Fibroblast of the conjunctiva (primary cell): ENCODE data around the gene GSTP1.
"Not testable (repeated sequence)": the region's sequence is repeated elsewhere in the genome, so short reads cannot be mapped to it uniquely, and the experiment has no call there.

Experiments
- DNase-seq: peaks from one replicate; pipeline ENCODE4 v3.0.0-alpha.2; 2010; ENCODE audit warnings: low read depth

Gene GSTP1

DNA sequence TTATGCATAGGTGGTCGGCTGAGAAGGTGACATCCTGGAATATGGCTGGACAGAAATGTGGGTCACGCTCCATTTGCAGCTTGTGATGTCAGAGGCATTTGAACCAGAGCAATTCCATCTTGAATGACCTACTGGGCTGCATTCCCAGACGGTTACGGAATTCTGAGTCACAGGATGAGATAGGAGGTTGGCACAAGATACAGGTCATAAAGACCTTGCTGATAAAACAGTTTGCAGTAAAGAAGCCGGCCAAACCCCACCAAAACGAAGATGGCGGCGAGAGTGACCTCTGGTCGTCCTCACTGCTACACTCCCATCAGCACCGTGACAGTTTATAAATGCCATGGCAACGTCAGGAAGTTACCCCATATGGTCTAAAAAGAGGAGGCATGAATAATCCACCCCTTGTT, 19.9 kb upstream of the GSTP1 start:
- peak; percentile 32 for DNase-seq

DNA sequence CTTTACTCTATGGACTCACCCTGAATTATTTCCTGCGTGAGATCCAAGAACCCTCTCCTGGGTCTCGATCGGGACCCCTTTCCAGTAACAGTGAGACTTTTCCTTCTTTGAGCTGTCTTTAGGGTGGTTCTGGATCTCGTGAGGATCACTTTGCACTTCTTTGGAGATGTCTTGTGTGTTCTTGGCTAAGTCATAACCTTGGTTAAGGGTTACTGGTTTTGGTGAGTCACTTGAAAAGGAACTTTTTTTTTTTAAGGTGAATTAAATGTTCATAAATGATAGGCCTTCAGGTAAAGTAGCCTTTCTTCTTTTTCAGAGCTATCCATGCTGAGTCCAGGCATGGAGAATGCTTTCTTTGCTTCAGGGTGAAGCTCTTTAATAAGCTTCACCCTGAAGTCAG, 19.4 kb upstream of the GSTP1 start:
- DNase-seq, result no peak

GRCh38 chr11:67571443-67571842, 12.2 kb upstream of the GSTP1 start:
- no peak for DNase-seq

- DNase-seq, result no peak
Observed at GRCh38 chr11:67572305-67572704, 11.3 kb upstream of the GSTP1 start.

- DNase-seq, result peak; percentile 35
Observed at GRCh38 chr11:67572747-67573419, 10.7 kb upstream of the GSTP1 start.

DNA sequence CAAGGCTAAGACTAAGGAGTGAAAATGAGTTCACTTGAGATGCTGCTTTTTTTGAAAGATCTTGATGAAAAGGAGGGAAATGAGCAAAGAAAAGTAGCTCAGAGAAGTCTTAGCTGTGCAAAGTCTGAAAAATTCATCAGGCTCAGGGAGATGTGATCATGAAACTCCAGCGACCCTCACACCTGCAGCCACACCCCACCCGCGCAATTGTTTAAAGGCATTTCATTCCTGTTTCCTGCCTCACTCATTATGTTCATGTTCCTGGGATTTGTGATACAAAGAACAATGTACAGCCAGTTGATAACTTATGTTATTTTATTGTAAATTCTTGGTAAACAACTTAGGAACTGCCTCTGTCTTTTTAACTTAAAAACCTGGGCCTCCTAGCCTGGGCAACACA, 8.7 kb upstream of the GSTP1 start:
- DNase-seq, result no peak

DNA sequence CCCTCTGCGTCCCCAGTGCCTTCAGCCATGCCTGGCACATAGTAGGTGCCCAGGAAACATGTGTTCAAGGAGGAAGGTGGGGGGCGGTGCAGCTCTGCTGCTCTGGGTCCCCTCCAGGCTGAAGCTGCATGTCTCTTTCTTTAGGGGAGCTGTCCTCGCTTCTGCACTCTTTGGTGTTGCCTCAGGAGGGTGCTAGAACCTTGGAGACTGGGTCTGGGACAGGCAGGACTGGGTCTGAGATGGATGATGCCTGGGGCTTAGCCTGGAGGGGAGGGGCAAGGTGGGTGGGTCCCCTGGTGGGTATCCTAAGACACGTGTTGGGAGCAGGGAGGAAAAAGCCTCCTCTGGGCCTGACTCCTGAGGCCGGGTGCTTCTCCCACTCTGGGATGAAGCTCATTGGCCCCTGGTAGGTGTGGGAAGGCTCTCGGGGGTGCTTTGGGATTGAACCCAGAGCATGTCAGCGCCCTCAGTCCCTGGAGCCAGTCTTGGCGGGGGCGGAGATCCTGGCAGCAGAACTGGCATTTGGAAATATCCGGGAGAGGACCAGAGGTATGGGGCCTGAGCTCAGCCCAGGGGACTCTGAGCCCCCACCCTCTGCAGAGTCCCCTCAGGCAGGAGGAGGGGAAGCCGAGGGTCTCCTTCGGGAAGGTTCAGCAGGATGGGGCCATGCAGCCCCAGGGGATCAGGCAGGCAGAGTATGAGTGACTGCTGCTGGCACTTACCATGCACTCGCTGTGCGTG, 6.7 kb upstream of the GSTP1 start:
- DNase-seq, result no peak

DNA sequence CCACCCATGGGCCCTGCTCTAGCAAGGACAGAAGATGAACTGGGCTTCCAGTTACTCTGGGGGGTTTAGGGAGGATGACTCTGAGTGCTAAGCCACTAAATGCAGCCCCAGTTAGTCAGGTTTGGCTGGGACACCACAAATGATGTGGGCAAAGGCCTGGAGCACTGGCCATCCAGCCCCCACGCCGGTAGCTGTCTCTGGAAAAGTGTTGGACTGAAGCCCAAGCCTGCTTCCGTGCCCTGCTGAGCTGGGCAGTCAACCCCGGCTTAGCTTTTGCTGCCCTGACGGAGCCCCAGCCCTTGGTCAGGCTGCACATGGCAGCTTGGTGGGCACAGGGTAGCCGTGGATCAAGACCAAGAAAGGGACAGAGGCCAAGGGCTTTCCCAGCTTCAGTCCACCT, 5.7 kb upstream of the GSTP1 start:
- DNase-seq, result no peak

DNA sequence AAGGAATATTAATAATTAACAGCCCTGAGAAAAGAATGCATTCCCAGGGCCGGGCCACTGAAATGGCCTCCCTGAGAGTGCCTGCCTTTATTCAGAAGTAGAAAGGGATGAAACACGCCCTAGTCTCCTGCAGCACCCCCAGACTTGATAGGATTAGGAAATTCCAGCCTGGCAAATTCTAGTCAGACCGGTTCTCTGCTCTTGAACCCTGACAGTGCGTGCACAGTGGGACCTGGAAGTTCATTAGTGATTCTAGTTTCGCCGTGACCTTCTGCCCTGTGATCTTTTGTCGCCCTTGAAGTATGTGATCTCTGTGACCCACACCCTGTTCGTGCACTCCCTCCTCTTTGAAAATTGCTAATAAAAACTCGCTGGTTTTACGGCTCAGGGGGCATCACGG, 2.1 kb upstream of the GSTP1 start:
- DNase-seq, result no peak

GRCh38 chr11:67582011-67582410, 1.6 kb upstream of the GSTP1 start:
- DNase-seq, result no peak

GRCh38 chr11:67584205-67584880, 731 bp downstream of the GSTP1 start:
- DNase-seq, result peak; percentile 35

GRCh38 chr11:67584881-67585873, 1.6 kb downstream of the GSTP1 start:
- DNase-seq, result no peak

GRCh38 chr11:67585911-67586310, 2.3 kb downstream of the GSTP1 start:
- no peak for DNase-seq

DNA sequence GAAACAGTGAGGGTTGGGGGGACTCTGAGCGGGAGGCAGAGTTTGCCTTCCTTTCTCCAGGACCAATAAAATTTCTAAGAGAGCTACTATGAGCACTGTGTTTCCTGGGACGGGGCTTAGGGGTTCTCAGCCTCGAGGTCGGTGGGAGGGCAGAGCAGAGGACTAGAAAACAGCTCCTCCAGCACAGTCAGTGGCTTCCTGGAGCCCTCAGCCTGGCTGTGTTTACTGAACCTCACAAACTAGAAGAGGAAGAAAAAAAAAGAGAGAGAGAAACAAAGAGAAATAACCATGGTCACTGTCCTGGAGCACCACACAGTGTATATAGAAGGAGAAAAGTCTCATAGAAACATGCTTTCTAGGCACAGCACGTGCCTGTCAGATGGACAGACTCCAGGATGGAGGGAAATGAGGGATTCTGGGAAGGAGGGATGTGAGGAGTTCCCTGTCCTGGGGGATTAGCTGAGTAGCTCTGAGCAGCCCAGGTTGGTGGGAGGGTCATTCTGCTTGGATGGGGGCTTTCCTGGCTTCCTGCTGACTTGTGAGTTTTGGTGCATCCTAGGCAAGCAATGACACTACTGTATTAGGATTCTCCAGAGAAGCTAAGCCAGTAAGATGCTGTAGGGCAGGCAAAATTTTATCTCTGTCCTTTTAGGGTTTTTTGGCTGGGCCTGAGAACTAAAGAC, 3.1 kb downstream of the GSTP1 start:
- DNase-seq, result no peak

DNA sequence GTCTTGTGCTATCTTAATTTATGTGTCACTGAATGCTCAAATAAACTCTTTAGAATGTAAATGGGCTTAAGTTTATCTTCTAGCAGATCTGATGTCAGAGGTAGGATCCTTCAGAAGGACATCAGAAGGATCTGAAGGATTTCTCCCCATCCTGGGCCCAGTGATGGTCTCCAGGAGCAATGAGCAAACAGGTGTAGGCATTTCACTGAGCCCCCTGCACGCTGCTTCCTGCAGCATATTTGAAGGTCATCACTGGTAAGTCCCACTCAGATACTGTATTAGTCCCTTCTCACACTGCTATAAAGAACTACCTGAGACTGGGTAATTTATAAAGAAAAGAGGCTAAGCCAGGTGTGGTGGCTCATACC, 4.5 kb downstream of the GSTP1 start:
- DNase-seq, result no peak

GRCh38 chr11:67588899-67589415, 5.3 kb downstream of the GSTP1 start:
- not testable (repeated sequence) for DNase-seq

GRCh38 chr11:67592880-67593564, 9.4 kb downstream of the GSTP1 start:
- DNase-seq, result no peak

DNA sequence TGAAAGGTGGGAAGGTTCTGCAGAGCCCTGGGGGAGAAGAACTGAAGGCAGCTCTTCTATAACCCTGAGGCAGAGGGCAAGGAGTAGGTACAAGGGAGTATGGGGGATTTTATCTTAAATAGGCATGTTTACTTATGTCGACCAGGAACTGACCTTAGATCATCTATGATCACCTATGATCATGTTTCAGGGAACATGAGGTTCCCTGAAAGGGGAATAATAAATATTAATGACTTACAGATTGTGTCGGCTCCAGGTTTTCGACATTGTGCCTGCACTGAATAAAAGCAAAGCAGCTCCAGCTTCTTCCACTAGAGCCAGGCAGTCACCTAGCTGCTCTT, 9.9 kb downstream of the GSTP1 start:
- no peak for DNase-seq

GRCh38 chr11:67594480-67594879, 10.9 kb downstream of the GSTP1 start:
- no peak for DNase-seq

DNA sequence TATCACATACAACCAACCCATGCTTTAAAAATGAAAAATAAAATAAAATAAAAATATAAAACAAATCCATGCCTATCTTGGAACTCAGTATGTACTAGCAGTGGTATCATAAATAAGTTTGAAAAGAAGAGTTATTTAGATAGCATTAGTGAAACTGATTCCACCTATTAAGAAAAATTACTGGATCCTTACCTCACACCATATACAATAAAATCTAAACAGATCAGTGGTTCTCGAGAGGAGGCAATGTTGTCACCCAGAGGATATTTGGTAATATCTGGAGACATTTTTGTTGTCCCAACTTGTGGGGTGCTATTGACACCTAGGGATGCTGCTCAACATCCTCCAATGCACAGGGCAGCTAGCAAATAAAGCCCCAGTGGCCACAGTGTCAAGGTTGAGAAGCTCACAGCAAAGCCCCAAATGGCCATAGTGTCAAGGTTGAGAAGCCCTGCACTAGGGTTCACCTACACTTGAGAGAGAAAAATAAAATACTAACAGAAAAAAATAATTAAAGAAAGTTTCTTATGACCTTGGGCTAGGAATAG, 13.2 kb downstream of the GSTP1 start:
- no peak for DNase-seq
